ENCODE measurements around the gene FBLN7. TPM values are rescaled to one million over a fixed set of nuclear protein-coding genes. Genes with fewer than 3 reads are reported as not detected.
A peak's percentile ranks its signal among the peaks of the same experiment; 100 is the strongest.

The FBLN7 gene, protein sequence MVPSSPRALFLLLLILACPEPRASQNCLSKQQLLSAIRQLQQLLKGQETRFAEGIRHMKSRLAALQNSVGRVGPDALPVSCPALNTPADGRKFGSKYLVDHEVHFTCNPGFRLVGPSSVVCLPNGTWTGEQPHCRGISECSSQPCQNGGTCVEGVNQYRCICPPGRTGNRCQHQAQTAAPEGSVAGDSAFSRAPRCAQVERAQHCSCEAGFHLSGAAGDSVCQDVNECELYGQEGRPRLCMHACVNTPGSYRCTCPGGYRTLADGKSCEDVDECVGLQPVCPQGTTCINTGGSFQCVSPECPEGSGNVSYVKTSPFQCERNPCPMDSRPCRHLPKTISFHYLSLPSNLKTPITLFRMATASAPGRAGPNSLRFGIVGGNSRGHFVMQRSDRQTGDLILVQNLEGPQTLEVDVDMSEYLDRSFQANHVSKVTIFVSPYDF
- total RNA-seq, result 1 to 10 TPM in 1 of 2 donors, under 1 TPM in 1; 0.86 to 3.5 TPM

DNA sequence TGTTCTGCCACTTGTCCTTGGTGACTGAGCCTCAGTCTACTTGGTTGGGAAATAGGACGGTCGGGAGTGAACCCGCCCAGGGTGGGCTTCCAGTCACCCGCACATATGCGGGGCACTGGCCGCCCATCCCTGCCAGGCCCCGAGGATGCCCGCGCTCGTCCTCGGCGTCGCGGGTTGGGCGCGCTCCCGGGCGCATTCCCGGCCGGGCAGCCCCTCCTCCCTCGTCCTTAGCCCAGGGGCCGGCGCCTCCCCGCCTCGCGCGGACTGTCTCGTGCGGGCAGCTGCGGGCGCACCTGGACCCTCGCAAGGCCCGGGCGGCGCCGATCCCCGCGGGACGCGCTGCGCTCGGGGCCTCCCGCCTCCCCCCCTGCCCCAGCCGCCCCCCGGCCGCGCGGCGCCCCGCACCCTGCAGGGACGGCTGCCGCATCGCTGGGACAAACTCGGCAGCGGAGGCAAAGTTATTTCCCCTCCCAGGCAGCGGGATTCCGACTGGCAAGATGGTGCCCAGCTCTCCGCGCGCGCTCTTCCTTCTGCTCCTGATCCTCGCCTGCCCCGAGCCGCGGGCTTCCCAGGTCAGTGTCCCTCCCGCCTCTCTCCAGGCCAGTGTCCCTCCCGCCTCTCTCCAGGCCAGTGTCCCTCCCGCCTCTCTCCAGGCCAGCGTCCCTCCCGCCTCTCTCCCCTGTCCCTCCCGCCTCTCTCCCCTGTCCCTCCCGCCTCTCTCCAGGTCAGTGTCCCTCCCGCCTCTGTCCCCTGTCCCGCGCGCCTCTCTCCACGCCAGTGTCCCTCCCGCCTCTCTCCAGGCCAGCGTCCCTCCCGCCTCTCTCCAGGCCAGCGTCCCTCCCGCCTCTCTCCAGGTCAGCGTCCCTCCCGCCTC is at the start of gene FBLN7:
TSS of gene FBLN7 (plus strand) at position 227 of the 874 bp plus-strand sequence. CDS start at position 498, 271 bp downstream.
- Histone ChIP-seq H3K4me3 (peak within 1 kb of the TSS; percentile 46 to 57), H3K36me3 (no peaks in the 10 kb centered on the region), H3K27me3 (no peaks in the 10 kb centered on the region), H3K9me3 (peaks cover 0 to under 1% of the 10 kb centered on the region in 2 donors), H3K27ac (no peak within 1 kb of the TSS), H3K4me1 (peaks cover 0 to 10% of the 10 kb centered on the region in 2 donors)
- TF ChIP-seq, protein P1, sequence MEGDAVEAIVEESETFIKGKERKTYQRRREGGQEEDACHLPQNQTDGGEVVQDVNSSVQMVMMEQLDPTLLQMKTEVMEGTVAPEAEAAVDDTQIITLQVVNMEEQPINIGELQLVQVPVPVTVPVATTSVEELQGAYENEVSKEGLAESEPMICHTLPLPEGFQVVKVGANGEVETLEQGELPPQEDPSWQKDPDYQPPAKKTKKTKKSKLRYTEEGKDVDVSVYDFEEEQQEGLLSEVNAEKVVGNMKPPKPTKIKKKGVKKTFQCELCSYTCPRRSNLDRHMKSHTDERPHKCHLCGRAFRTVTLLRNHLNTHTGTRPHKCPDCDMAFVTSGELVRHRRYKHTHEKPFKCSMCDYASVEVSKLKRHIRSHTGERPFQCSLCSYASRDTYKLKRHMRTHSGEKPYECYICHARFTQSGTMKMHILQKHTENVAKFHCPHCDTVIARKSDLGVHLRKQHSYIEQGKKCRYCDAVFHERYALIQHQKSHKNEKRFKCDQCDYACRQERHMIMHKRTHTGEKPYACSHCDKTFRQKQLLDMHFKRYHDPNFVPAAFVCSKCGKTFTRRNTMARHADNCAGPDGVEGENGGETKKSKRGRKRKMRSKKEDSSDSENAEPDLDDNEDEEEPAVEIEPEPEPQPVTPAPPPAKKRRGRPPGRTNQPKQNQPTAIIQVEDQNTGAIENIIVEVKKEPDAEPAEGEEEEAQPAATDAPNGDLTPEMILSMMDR (IDR thresholded peaks at IDR 0.05), result no peak
- DNase-seq (ENCODE audit: low spot score), result peak; percentile 50

DNA sequence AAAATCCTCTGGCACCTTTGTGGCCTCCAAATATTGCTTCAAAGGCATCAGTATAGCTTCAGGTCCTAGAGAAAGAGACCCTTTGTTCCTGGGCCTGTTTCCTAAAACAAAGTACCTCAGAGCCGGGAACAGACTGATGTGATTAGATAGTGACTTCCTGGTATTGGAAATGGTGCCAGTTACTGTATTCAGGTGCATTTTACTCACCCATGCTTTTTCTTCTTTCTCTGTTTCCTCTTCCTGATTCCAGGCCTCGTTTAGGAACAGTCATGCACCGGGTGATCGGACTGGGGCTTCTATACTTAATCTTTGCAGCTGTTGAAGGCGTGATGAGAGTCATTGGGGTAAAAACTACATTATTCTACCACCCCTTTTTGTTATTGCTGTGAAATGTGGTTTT is 48.8 kb upstream of the FBLN7 start:
- Histone ChIP-seq H3K27ac (no peak overlapping the region), H3K36me3 (peaks cover 42% of the 10 kb centered on the region), H3K9me3 (no peaks in the 10 kb centered on the region), H3K4me3 (no peak overlapping the region), H3K4me1 (no peaks in the 10 kb centered on the region), H3K27me3 (no peaks in the 10 kb centered on the region)
- TF ChIP-seq, protein P1 (IDR thresholded peaks at IDR 0.05), result no peak
- no peak for DNase-seq (ENCODE audit: low spot score)

DNA sequence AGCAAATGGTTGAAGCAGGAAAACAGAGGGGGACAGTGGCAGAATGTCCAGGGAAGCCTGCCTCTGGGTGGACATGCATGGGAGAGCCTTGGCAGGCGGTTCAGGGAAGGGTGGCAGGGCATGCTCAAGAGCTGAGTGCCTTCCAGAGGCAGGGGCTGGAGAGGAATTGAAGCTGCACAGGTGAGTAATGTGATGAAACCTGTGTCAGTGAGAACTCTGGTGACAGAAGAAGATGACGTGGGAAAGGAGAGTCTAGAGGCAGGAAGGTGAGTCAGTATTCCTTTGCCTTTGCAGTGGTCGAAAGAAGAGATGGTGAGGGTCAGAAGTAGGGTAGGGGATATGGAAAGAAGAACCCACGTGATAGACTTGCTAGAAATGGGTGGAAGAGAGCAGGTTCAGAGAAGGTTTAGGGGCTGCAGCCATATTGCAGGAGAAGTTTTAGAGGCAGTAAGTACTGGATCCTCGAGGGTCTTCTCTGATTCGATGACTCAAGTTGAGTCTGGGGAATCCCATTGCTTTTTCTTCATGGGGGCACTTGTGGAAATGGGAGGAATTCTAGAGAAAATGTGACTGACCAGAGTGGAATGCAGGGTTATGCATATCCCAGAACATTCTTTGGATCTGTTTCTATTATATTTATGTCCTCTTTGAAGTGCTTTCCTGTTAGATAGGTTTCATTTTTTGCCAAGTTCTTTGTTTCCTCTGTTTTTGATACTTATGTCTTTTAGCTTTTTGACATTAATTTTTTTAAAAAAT is 45.7 kb upstream of the FBLN7 start:
- Histone ChIP-seq H3K9me3 (no peaks in the 10 kb centered on the region), H3K4me1 (no peaks in the 10 kb centered on the region), H3K4me3 (no peak overlapping the region), H3K27me3 (no peaks in the 10 kb centered on the region), H3K36me3 (peaks cover 28% of the 10 kb centered on the region), H3K27ac (no peak overlapping the region)
- TF ChIP-seq, protein P1 (IDR thresholded peaks at IDR 0.05), result no peak
- no peak for DNase-seq (ENCODE audit: low spot score)

DNA sequence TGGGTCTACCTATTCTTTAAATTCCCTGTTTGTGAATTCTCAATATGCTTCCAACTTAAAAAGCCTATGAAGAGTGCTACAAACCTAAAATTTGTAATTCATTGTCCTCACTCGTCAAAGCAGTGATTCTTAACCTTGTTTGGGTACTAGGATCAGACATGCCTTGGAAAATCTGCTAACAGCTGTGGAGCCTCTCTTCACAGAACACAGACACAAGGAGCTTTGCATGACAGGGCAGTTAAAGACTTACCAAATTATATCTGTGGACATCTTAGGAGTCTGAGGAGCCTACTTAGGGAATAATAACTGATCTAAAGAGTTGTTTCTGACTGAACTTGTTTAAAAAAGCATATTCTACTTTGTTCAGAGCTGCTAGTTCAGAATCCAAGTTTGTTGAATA is 45.0 kb upstream of the FBLN7 start:
- peaks cover 20% of the 10 kb centered on the region for H3K36me3 ChIP-seq
- H3K4me1 ChIP-seq, result no peaks in the 10 kb centered on the region
- TF ChIP-seq, protein P1 (IDR thresholded peaks at IDR 0.05), result no peak
- H3K27me3 ChIP-seq, result no peaks in the 10 kb centered on the region
- DNase-seq (ENCODE audit: low spot score), result no peak
- H3K4me3 ChIP-seq, result no peak overlapping the region
- H3K9me3 ChIP-seq, result no peaks in the 10 kb centered on the region
- no peak overlapping the region for H3K27ac ChIP-seq

DNA sequence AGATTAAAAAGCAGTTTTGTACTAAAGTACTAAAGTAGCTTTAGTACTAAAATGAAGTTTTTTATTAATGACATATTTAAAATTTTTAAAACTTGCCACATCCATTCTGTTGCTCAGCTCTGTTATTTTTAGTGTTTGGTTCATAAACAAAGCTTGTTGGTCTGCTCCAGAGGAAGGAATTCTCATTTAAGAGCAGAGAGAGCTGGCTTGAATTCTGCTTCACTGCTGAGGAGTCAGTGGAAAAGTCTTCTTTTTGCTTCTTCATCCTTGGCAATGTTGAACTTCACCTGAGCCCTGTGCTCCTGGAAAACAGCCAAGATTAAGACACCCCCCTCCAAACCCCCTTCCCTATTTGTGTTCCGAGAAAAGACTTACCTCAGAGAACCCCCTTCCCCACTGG is 42.5 kb upstream of the FBLN7 start:
- Histone ChIP-seq H3K4me1 (no peaks in the 10 kb centered on the region), H3K9me3 (no peaks in the 10 kb centered on the region), H3K36me3 (peaks cover 17% of the 10 kb centered on the region), H3K4me3 (no peak overlapping the region), H3K27ac (no peak overlapping the region), H3K27me3 (no peaks in the 10 kb centered on the region)
- DNase-seq (ENCODE audit: low spot score), result no peak
- TF ChIP-seq, protein P1 (IDR thresholded peaks at IDR 0.05), result no peak
